Superior temporal gyrus (tissue), 1 donor: ENCODE measurements around the gene JSRP1.
"Not testable (repeated sequence)": the region's sequence is repeated elsewhere in the genome, so short reads cannot be mapped to it uniquely, and the experiment has no call there.

Experiments
- DNase-seq: peaks from one replicate; pipeline ENCODE4 v3.0.0-alpha.2; 2016; ENCODE audit errors: extremely low spot score

Gene JSRP1

GRCh38 chr19:2282062-2282861, 26.0 kb upstream of the JSRP1 start, which contains the start of gene PEAK3:
Gene PEAK3, minus strand, starts transcription at chr19:2282175. Its CDS starts 1,244 bp downstream, at chr19:2280931.
- DNase-seq, result no peak

- DNase-seq, result not testable (repeated sequence)
Observed at GRCh38 chr19:2281265-2282061, 25.2 kb upstream of the JSRP1 start.

GRCh38 chr19:2280633-2281264, 24.5 kb upstream of the JSRP1 start:
- no peak for DNase-seq

GRCh38 chr19:2278459-2279158, 22.4 kb upstream of the JSRP1 start:
- no peak for DNase-seq

- no peak for DNase-seq
Observed at GRCh38 chr19:2277138-2277537, 20.9 kb upstream of the JSRP1 start.

- no peak for DNase-seq
Observed at GRCh38 chr19:2276429-2276986, 20.3 kb upstream of the JSRP1 start.

- DNase-seq, result no peak
Observed at GRCh38 chr19:2275588-2276428, 19.6 kb upstream of the JSRP1 start.

- peak; percentile 83 for DNase-seq
Observed at GRCh38 chr19:2274931-2275535, 18.8 kb upstream of the JSRP1 start.

GRCh38 chr19:2274185-2274711, 18.0 kb upstream of the JSRP1 start:
- DNase-seq, result no peak

GRCh38 chr19:2273356-2274184, 17.4 kb upstream of the JSRP1 start:
- peak; percentile 58 for DNase-seq

GRCh38 chr19:2271234-2272103, 15.3 kb upstream of the JSRP1 start:
- no peak for DNase-seq

- peak; percentile 59 for DNase-seq
Observed at GRCh38 chr19:2270423-2271233, 14.4 kb upstream of the JSRP1 start.

- no peak for DNase-seq
Observed at GRCh38 chr19:2270157-2270422, 13.9 kb upstream of the JSRP1 start.

- peak; percentile 94 for DNase-seq
Observed at GRCh38 chr19:2269244-2270156, 13.3 kb upstream of the JSRP1 start.

GRCh38 chr19:2268861-2269243, 12.6 kb upstream of the JSRP1 start:
- DNase-seq, result peak; percentile 18

- no peak for DNase-seq
Observed at GRCh38 chr19:2268480-2268830, 12.2 kb upstream of the JSRP1 start.
